H1 (cell line): Measurements from ENCODE around the gene TMEM156. TPM values are rescaled to one million over a fixed set of nuclear protein-coding genes. Genes with fewer than 3 reads are reported as not detected.

ENCODE experiments used
- ATF2 ChIP-seq: IDR thresholded peaks from 2 replicates; pipeline ENCODE4 v1.6.1; 2012; ENCODE audit warnings: low read length, inconsistent platforms
- BCL11A ChIP-seq, 2 experiments: IDR thresholded peaks; one replicate each; pipeline ENCODE4 v1.6.1; 2011; ENCODE audit warnings: low read depth in 2 of 2, low read length in 2 of 2, mild to moderate bottlenecking in 2 of 2
- EGR1 ChIP-seq: IDR thresholded peaks from 2 replicates; pipeline ENCODE4 v1.6.1; 2011; ENCODE audit warnings: low read depth, low read length, borderline replicate concordance
- GTF2F1 ChIP-seq: IDR thresholded peaks from 2 replicates; pipeline ENCODE4 v1.6.1; 2012; ENCODE audit warnings: low read depth, low read length, improper control_type of control experiment, borderline replicate concordance
- NANOG ChIP-seq: IDR thresholded peaks from 2 replicates; pipeline ENCODE4 v1.6.1; 2011; ENCODE audit warnings: low read length, low read depth, mild to moderate bottlenecking, inconsistent platforms; ENCODE audit not compliant: insufficient read depth, poor library complexity, severe bottlenecking
- SIRT6 ChIP-seq: IDR thresholded peaks from one replicate; pipeline ENCODE4 v1.7.1; 2012; ENCODE audit warnings: low read length, inconsistent platforms
- SP2 ChIP-seq: IDR thresholded peaks from 2 replicates; pipeline ENCODE4 v1.6.1; 2012; ENCODE audit warnings: mild to moderate bottlenecking, low read length, inconsistent platforms
- TBP ChIP-seq: IDR thresholded peaks from 2 replicates; pipeline ENCODE4 v1.6.1; 2011; ENCODE audit warnings: low read depth, low read length, improper control_type of control experiment
- polyA plus RNA-seq, 7 experiments: library from polyadenylated mRNA; depleted of rRNA in 3 of 7; stranded (reverse) in 5 of 7; unstranded in 2 of 7; fragments of >200 nt in 5 of 7; fragments of 200-250 nt in 2 of 7; gene quantifications; 1 replicate in 5 of 7; 2 replicates in 1 of 7; 4 replicates in 1 of 7; pipeline versions ENCODE4 v1.2.1 to v1.2.3, GENCODE V29; 2011 to 2013; ENCODE audit warnings: missing spikeins in 2 of 7, mixed read lengths in 2 of 7
- total RNA-seq: library from RNA; stranded (reverse); fragmentation: NEBNext Ultra II Directional; extraction: Animal tissue kit (Norgen Biotek cat#: 25700); gene quantifications from 2 replicates; pipeline ENCODE4 v1.2.1, GENCODE V29; 2021
- TF ChIP-seq, protein P1 (sequence below): fragments of 300-600 bp; sonication (generic); IDR thresholded peaks from 2 replicates; pipeline ENCODE4 v1.7.1; 2012; ENCODE audit warnings: low read length, moderate library complexity, mild to moderate bottlenecking, inconsistent platforms; ENCODE audit not compliant: insufficient replicate concordance

Gene TMEM156
- total and polyA plus RNA-seq, 2 of the 8 experiments (the other 6 are each of a cell fraction or from before 2014, with no cell fraction given) = not detected

GRCh38 chr4:39044364-39044955, 12.3 kb upstream of the TMEM156 start (continued):
- TF ChIP-seq, protein P1, sequence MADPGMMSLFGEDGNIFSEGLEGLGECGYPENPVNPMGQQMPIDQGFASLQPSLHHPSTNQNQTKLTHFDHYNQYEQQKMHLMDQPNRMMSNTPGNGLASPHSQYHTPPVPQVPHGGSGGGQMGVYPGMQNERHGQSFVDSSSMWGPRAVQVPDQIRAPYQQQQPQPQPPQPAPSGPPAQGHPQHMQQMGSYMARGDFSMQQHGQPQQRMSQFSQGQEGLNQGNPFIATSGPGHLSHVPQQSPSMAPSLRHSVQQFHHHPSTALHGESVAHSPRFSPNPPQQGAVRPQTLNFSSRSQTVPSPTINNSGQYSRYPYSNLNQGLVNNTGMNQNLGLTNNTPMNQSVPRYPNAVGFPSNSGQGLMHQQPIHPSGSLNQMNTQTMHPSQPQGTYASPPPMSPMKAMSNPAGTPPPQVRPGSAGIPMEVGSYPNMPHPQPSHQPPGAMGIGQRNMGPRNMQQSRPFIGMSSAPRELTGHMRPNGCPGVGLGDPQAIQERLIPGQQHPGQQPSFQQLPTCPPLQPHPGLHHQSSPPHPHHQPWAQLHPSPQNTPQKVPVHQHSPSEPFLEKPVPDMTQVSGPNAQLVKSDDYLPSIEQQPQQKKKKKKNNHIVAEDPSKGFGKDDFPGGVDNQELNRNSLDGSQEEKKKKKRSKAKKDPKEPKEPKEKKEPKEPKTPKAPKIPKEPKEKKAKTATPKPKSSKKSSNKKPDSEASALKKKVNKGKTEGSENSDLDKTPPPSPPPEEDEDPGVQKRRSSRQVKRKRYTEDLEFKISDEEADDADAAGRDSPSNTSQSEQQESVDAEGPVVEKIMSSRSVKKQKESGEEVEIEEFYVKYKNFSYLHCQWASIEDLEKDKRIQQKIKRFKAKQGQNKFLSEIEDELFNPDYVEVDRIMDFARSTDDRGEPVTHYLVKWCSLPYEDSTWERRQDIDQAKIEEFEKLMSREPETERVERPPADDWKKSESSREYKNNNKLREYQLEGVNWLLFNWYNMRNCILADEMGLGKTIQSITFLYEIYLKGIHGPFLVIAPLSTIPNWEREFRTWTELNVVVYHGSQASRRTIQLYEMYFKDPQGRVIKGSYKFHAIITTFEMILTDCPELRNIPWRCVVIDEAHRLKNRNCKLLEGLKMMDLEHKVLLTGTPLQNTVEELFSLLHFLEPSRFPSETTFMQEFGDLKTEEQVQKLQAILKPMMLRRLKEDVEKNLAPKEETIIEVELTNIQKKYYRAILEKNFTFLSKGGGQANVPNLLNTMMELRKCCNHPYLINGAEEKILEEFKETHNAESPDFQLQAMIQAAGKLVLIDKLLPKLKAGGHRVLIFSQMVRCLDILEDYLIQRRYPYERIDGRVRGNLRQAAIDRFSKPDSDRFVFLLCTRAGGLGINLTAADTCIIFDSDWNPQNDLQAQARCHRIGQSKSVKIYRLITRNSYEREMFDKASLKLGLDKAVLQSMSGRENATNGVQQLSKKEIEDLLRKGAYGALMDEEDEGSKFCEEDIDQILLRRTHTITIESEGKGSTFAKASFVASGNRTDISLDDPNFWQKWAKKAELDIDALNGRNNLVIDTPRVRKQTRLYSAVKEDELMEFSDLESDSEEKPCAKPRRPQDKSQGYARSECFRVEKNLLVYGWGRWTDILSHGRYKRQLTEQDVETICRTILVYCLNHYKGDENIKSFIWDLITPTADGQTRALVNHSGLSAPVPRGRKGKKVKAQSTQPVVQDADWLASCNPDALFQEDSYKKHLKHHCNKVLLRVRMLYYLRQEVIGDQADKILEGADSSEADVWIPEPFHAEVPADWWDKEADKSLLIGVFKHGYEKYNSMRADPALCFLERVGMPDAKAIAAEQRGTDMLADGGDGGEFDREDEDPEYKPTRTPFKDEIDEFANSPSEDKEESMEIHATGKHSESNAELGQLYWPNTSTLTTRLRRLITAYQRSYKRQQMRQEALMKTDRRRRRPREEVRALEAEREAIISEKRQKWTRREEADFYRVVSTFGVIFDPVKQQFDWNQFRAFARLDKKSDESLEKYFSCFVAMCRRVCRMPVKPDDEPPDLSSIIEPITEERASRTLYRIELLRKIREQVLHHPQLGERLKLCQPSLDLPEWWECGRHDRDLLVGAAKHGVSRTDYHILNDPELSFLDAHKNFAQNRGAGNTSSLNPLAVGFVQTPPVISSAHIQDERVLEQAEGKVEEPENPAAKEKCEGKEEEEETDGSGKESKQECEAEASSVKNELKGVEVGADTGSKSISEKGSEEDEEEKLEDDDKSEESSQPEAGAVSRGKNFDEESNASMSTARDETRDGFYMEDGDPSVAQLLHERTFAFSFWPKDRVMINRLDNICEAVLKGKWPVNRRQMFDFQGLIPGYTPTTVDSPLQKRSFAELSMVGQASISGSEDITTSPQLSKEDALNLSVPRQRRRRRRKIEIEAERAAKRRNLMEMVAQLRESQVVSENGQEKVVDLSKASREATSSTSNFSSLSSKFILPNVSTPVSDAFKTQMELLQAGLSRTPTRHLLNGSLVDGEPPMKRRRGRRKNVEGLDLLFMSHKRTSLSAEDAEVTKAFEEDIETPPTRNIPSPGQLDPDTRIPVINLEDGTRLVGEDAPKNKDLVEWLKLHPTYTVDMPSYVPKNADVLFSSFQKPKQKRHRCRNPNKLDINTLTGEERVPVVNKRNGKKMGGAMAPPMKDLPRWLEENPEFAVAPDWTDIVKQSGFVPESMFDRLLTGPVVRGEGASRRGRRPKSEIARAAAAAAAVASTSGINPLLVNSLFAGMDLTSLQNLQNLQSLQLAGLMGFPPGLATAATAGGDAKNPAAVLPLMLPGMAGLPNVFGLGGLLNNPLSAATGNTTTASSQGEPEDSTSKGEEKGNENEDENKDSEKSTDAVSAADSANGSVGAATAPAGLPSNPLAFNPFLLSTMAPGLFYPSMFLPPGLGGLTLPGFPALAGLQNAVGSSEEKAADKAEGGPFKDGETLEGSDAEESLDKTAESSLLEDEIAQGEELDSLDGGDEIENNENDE = no peak
- TF ChIP-seq SIRT6 = no peak
- TF ChIP-seq TBP = peak; percentile 42
- TF ChIP-seq ATF2 = no peak
- TF ChIP-seq SP2 = no peak
- TF ChIP-seq NANOG = no peak
- 0 out of 2 replicates have a peak, but pooled peaks have one; percentile 3 for TF ChIP-seq EGR1
- TF ChIP-seq BCL11A (IDR thresholded peaks at IDR 0.05; ENCODE audit: low read depth in 2 of 2, low read length in 2 of 2) = no peak
- TF ChIP-seq GTF2F1 = no peak
